Embryonic facial prominence (tissue), 1 donor: Measurements from ENCODE around the gene TNRC18.
"Not testable (repeated sequence)": the region's sequence is repeated elsewhere in the genome, so short reads cannot be mapped to it uniquely, and the experiment has no call there.

ENCODE experiments used
- DNase-seq: peaks from one replicate; pipeline ENCODE4 v3.0.0-alpha.2; 2016; ENCODE audit errors: extremely low spot score

The TNRC18 gene, protein sequence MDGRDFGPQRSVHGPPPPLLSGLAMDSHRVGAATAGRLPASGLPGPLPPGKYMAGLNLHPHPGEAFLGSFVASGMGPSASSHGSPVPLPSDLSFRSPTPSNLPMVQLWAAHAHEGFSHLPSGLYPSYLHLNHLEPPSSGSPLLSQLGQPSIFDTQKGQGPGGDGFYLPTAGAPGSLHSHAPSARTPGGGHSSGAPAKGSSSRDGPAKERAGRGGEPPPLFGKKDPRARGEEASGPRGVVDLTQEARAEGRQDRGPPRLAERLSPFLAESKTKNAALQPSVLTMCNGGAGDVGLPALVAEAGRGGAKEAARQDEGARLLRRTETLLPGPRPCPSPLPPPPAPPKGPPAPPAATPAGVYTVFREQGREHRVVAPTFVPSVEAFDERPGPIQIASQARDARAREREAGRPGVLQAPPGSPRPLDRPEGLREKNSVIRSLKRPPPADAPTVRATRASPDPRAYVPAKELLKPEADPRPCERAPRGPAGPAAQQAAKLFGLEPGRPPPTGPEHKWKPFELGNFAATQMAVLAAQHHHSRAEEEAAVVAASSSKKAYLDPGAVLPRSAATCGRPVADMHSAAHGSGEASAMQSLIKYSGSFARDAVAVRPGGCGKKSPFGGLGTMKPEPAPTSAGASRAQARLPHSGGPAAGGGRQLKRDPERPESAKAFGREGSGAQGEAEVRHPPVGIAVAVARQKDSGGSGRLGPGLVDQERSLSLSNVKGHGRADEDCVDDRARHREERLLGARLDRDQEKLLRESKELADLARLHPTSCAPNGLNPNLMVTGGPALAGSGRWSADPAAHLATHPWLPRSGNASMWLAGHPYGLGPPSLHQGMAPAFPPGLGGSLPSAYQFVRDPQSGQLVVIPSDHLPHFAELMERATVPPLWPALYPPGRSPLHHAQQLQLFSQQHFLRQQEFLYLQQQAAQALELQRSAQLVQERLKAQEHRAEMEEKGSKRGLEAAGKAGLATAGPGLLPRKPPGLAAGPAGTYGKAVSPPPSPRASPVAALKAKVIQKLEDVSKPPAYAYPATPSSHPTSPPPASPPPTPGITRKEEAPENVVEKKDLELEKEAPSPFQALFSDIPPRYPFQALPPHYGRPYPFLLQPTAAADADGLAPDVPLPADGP (N-terminal part only)

DNA sequence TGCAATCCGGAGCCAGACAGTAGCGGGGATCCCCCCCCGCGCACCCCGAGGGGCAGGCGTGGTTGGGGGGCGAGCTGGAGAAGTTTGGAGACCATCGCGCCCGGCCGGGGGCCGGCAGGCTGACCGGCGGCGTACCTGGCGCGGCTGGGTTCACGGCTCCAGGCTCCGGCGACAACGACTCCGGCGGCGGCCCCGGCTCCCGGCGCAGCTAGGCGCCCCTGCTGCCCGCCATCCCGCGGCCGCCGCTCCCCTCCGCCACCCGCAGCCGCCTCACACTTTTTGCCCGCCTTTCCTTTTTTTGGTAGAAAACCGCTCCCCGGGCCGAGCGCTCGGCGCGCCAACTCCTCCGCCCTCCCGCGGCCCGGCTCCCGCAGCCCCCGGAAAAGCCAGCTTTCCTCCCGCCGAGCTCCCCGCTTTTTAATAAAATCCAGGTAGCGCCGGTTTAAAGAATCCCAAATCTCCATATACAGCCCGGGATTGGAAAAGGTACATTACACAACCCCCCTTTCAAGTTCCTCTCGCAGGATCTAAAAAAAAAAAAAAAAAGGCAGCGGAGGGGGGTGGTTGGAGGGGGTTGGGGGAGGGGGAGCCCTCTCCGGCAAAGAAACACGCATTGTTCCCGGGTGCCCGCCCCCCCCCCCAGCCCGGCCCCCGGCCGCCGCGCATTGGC lies at the start of gene TNRC18:
TNRC18 (minus strand) TSS at position 529 of the 670 bp plus-strand sequence. CDS start 2,588 bp downstream, outside the sequence.
- DNase-seq, result no peak

DNA sequence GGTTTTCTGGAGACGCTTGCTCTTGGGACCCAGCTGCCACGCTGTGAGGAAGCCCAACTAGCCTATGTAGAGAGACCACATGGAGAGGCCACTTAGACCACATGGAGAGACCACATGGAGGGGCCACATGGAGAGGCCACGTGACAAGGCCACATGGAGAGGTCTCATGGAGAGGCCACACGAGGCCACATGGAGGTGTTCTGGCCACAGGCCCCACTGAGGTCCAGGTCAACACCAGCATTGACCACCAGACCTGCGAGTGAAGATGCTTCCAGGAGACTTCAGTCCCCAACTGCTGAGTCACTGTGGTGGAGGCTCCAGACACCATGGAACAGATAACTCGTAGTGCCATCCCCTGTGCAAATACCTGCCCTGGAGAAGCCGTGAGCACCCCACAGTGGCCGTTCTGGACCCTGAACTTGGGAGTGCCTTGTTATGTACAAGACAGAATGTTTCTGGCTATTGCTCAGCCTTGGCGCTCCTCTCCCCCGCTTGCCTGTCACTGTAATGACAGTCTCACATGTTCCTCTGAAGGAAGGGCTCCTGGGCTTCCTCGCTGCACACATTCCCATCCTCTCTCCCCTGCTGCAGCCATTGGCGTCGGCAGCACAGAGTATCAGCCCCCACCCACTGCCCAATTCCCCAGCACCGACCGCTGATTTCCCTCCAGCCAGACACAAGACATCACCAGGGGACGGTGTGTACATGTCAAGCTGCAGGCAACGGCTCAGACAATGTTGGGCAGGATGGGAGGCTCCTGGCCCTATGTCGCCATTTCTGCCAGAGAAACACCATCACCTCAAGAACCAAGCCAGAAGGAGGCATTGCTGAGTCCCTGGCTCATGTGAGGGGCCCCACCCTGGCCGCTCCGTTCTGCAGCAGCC lies 49.0 kb upstream of the TNRC18 start:
- no peak for DNase-seq

DNA sequence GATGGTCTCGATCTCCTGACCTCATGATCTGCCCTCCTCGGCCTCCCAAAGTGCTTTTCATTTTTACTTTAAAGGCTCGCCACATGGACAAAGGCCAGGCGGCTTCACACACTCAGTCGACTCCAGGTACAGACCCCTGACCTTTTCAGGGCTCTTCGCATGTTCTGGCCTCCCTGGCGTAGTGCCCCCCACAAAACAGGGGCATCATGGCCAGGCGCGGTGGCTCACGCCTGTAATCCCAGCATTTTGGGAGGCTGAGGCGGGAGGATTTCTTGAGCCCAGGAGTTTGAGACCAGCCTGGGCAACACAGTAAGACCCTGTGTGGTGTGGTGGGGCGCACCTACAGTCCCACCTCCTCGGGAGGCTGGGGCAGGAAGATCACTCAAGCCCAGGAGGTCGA lies 48.0 kb upstream of the TNRC18 start:
- DNase-seq, result not testable (repeated sequence)

DNA sequence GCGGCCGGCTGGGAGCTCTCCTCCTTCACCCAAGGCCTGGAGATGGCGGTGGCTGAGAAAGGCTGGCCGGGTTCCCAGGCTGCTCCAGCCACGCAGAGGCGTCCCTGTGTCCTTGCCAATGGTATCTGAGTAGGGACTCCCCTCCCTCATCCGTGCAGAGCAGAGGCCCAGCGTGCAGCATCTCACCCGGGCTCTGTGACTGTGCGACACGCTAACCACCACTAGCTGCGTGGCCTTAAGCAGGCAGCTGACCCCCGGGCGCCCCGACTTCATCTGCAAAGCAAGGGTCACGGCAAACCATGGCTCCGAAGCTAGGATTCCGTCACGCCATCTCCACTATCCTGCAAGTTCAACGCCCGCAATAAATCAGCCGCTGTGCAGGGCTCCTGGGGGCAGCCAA lies 47.2 kb upstream of the TNRC18 start:
- no peak for DNase-seq

DNA sequence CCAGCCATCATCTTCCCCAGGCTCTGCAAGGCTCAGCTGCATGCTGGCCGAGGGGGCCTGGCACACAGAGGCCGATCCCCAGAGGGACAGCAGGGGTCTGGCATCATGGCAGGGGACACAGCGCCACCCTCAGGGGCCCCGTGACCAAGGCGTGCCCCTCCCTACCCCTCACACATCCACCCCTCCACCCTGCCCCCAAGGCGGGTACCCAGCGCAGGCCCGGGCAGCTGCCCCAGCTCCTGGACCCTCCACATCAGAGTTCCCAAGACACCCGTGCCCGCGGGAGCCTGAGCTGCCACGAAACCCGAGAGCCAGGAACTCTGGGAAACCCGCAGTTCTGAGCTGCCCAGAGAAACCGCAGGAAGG lies 46.5 kb upstream of the TNRC18 start:
- no peak for DNase-seq

DNA sequence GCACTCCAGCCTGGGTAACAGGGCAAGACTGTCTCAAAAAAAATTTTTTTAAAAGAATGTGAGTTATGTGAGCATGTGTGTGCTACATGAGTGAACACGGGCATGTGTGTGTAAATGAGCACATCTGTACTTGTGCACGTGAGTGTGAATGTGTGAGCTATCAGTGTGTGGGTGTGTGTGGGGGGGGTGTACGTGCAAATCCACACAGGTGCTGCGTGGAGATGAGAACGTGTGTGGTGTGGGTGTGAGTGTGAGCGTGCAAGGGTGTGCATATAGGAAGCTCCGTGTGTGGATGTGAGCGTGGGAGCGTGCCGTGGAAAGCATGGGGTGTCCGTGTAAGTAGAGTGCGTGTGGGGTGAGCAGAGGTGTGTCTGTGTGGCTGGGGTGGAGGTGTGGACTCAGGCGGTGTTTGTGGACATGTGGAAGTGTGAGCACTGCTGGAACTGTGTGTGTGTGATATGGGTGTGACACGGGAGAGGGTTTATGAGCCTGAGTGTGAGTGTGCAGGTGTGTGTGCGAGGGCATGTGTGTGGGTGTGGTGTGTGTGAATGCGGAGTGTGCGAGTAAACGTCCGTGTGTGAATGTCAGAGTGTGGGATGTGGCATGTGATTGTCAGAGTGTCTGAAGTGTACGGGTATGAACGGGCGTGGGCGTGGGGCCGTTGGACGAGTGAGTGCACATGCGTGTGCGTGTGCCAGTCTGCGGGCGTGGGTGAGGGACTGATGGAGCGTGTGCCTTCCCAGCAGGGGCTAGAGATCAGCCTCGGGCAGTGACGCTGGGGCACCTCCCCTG lies 45.9 kb upstream of the TNRC18 start:
- DNase-seq, result no peak

DNA sequence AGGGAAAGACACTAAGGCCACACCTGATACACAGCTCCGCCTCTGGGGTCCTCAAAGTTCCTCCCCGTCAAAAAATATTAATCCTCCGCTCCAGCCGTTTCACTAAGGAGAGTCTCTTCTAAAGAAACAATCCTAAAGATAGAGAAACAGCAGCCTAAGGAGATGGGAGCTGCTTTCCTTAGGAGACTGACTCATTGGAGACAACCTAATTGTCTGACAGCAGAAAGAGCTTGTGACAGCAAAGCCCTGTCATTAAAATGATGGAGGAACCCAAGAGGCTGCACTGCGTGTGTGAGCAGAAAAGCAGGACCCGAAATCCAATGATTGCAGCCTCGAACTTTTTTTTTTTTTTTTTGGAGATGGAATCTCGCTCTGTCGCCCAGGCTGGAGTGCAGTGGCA lies 44.0 kb upstream of the TNRC18 start:
- DNase-seq, result no peak

DNA sequence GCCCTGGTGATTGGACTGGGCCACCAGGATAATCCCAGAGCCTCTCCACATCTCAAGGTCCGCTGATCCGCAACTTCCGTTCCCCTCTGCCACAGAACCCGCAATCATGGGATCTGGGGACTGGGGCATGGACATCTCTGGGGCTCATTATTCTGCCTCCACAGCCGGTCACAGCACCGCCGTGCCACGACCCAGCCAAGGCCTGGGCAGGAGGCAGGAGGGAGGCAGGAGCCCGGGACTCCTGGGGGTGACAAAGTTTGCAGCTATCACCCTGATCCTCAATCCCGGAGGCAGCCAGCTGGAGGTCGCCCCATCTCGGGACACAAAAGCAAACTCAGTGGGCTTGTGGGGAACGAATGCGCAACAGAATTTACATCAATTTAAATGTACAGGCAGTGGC lies 42.9 kb upstream of the TNRC18 start:
- no peak for DNase-seq

DNA sequence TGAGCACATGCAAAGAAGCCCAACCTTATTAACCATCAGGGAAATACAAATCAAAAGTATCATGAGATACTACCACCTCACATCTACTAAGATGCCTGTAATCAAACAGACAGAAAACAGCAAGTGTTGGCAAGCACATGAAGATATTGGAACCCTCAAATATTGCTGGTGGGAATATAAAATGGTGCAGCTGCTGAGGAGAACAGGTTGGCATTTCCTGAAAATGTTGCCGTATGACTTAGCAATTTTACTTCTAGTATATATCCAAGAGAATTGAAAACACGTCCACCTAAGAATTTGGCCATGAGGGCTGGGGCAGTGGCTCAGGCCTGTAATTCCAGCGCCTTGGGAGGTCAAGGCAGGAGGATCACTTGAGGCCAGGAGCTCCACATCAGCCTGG lies 39.4 kb upstream of the TNRC18 start:
- DNase-seq, result no peak

DNA sequence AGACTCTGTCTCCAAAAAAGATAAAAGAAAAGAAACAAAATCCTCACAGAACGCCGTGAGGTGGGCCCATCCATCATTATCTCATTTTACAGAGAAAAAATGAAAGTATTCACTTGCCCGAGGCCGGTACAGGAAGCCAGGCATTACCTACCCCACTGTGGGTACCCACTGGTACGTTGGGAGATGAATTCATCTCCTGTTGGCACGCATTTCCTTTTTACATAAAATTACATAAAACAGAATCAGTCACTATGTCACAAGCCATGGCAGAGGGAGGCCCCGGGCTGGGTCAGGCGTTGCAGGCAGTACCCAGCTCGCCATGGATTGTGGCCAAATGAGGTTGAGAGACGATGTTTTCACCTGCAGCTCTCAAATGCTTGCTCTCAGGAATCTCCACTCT lies 38.6 kb upstream of the TNRC18 start:
- no peak for DNase-seq

DNA sequence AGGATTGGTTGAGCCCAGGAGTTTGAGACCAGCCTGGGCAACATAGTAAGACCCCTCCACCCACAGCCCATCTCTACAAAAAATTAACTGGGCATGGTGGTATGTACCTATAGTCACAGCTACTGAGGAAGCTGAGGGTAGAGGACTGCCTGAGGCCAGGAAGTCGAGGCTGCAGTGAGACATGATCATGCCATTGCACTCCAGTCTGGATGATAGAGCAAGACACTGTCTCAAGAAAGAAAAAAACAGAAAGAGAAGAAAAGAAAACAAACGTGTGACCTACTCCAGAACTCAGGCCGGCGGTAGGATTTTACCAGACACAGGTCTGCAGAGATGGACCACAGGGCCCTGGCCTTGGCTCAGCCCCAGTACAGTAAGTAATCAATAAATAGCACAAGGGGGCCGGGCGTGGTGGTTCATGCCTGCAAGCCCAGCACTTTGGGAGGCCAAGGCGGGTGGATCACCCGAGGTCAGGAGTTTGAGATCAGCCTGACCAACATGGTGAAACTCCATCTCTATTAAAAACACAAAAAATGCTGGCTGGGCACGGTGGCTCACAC lies 35.4 kb upstream of the TNRC18 start:
- DNase-seq, result no peak

DNA sequence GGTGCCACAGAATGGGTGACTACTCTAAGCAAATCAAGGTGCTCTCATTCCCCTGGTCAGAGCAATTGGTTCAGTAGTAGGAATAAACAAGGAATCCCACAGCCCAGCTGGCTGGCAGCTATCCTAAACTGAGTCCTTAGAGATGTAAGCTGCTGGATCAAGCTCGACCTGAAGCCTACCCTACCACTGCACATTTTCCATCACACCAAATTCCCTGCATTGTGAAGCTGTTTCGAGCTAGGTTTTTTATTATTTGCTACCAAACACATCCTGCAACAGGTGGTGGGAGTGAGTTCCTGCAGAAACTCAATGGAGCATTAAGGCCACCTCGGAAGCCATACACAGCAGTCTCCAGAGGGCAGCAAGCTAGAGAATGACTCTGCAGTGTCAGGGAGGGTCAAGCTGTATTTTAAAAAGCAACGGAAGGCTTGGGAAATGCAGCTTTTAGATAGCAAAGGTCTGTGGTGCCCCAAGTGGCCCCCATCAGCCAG lies 33.7 kb upstream of the TNRC18 start:
- no peak for DNase-seq

DNA sequence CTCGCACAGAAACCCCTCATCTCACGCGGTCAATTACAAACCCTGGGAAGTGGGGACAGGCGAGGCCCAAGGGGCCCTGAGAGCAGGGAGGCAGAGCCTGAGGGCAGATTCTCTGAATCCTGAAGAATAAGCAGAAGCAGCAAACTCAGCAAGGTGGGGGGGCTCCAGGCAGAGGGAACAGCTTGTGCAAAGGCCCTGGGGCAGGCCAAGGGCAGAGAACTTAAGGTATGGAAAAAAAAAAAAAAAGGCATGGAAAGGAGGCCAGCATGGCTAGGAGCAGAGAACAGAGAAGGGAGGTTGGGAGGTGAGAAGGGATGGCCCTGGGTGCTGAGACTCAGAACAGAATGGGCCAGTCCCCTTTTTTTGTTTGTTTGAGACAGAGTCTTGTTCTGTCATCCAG lies 32.8 kb upstream of the TNRC18 start:
- DNase-seq, result no peak

DNA sequence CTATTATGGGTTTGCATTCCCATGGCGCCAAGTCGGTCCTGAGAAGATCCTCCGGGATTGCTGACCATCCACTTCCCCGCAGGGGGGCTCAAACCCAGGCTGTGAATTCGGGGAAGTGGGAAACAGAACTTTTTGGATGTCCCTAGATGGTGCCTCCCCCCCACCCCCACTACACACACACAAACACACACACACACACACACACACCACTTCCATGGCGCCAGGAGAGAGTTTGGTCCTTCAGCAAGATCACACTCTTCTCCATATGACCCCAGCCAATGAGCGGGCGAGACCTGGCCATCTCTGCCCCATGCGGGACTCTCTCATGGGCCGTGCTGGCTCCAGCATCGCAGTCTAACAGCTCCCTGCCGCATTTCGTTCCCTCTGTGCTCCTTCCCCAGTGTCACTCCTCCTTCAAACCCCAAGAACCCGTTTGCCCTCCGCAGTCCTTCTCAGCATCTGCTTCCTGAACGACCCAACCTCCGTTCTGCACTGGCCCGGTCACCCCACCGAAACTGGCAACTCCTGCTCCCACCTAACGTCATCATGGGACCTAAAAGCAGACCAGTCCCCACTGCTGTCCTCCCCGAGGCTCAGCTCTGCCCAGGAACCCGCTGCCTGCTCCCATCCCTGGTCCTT lies 32.1 kb upstream of the TNRC18 start:
- no peak for DNase-seq

DNA sequence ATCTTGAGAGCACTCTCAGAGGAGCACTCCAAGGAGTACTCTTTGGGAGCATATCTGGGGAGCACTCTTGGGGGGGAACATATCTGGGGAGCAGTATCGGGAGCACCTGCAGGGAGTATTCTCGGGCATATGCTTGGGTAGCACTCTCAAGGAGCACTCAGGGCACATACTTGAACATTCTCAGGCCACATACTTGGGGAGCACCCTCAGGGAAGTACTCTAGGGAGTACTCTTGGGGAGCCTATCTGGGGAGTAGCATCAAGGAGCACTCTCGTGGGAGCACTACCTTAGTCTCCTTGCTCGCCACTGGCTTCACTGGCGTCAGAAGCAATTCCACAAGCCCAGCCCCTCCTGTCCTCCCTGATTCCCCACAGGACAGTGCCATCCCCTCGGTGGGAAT lies 31.5 kb upstream of the TNRC18 start:
- DNase-seq, result no peak

DNA sequence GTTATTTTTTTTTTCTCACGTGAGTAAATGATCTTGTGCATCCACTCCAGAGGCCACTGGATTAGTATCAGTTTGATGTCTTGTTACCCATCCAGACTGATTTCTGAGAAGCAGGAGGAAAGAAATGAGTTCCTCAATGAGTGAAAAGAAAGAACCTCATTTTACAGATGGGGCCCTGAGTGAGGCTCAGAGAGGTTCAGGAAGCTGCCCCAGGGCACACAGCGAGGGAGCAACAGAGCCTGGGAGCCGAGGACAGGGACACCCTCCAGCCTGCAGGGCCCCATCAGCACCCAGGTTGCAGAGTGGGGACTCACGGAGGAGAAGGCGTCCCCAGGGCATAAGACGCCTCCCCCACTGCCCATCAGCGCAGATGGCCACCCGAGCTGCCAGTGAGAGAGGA lies 30.9 kb upstream of the TNRC18 start:
- no peak for DNase-seq

DNA sequence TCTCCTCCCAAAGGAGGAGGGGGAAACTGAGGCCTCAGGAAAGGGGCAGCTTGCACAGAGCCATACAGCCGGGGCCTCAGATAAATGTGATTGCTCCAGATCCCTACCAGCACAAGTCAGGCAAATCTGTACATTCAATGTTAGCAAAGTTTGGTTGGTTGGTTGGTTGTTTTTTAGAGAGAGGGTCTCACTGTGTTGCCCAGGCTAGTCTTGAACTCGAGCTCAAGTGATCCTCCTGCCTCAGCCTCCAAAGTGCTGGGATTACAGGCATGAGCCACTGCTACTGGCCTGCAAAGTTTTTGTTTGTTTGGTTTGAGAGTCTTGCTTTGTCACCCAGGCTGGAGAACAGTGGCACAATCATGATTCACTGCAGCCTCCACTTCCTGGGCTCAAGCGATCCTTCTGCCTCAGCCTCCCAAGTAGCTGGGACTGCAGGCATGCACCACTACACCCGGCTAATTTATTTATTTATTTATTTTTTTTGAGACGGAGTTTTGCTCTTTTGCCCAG lies 30.0 kb upstream of the TNRC18 start:
- DNase-seq, result no peak

DNA sequence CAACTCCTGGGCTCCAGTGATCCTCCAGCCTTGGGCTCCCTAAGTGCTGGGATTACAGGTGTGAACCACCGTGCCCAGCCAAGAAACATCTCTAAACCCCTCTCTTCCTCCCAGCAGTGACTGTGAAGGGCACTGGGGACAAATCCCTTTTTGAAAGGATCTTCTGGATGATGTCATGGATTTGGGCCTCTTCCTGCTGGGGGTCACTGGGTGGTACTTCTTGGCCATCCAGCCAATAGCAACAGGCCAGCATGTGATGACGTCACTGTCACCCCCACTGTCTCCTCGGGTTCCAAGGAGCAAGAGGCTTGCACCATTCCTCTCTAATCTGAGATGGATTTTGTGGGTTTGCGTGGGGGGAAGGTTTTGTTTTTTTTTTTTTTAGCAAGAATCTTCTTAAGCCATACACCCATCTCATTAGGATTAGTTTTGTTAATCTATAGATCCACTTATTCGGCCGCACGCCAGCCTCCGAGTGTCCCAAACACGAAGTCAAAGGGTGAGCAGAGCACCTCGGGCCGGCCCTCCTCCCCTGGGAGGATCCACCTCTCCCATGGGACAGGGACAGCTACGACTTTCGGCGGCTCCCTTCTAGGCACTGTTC lies 29.4 kb upstream of the TNRC18 start:
- DNase-seq, result no peak
